ENCODE data around the gene MTM1. TPM values are rescaled to one million over a fixed set of nuclear protein-coding genes. Genes with fewer than 3 reads are reported as not detected.

The MTM1 gene
- total RNA-seq, 1 experiment from 2014 or later = 6.4 TPM

- Histone ChIP-seq H3K9ac (ENCODE audit: extremely low read depth, insufficient read length, low read length) (no peak overlapping the region), H3K79me2 (ENCODE audit: insufficient read depth, low read length) (no peaks in the 10 kb centered on the region), H4K5ac (ENCODE audit: insufficient read length, low read depth, low read length) (no peak overlapping the region), H3K4me2 (ENCODE audit: insufficient read depth, insufficient read length, low read length) (no peak overlapping the region), H4K8ac (replicated peaks; ENCODE audit: insufficient read length, low read depth, low read length) (no peak overlapping the region), H3K9me3 (ENCODE audit: control insufficient read depth, low read depth, low read length) (no peaks in the 10 kb centered on the region), H4K91ac (ENCODE audit: insufficient read length, low read depth, low read length) (no peak overlapping the region), H3K27me3 (ENCODE audit: insufficient read depth, low read length) (no peaks in the 10 kb centered on the region), H2AFZ (ENCODE audit: low read length) (no peak overlapping the region), H3K4ac (ENCODE audit: low read depth, low read length) (no peak overlapping the region), H2BK15ac (ENCODE audit: low read depth, low read length) (no peak overlapping the region), H2BK12ac (ENCODE audit: insufficient read length, low read depth, low read length) (no peak overlapping the region), H3K18ac (ENCODE audit: insufficient read length, low read depth, low read length) (no peak overlapping the region), H2BK5ac (ENCODE audit: insufficient read length, low read length) (no peak overlapping the region), H3K23ac (ENCODE audit: insufficient read length, low read depth, low read length) (no peak overlapping the region), H3K14ac (ENCODE audit: insufficient read depth, low read length) (no peak overlapping the region), H2AK5ac (ENCODE audit: insufficient read length, low read length) (no peak overlapping the region), H2BK120ac (ENCODE audit: low read depth, low read length, poor library complexity, severe bottlenecking) (no peak overlapping the region), H3K4me1 (ENCODE audit: insufficient read depth, low read length) (no peaks in the 10 kb centered on the region), H3K23me2 (ENCODE audit: insufficient read length, low read depth, low read length, poor library complexity, severe bottlenecking) (no peaks in the 10 kb centered on the region), H4K20me1 (ENCODE audit: control insufficient read depth, insufficient read depth, insufficient read length) (no peaks in the 10 kb centered on the region), H2BK20ac (ENCODE audit: low read depth, low read length, poor library complexity, severe bottlenecking) (no peak overlapping the region), H3K79me1 (ENCODE audit: insufficient read depth, low read depth, low read length, poor library complexity, severe bottlenecking) (no peaks in the 10 kb centered on the region), H3K56ac (ENCODE audit: insufficient read length, low read depth, low read length) (no peak overlapping the region), H3T11ph (ENCODE audit: low read length) (no peak overlapping the region), H3K27ac (ENCODE audit: insufficient read length, low read depth, low read length) (no peak overlapping the region)
- H3K27me3 Mint-ChIP-seq (ENCODE audit: low read depth) = no peaks in the 10 kb centered on the region
- no peak for TF ChIP-seq CTCF (conservative IDR thresholded peaks at IDR 0.05)
- peaks cover 0 to 5% (median 5%) of the 10 kb centered on the region in 3 experiments; a peak in 6 of 7 replicates for H3K36me3 Mint-ChIP-seq (ENCODE audit: insufficient read depth in 1 of 3, low read depth in 3 of 3)
- H3K4me3 Mint-ChIP-seq = no peak overlapping the region
- no peak for DNase-seq
- H3K4me1 Mint-ChIP-seq = peaks cover 4 to 7% of the 10 kb centered on the region in 2 experiments
- peaks cover 48 to 59% of the 10 kb centered on the region in 2 experiments for H3K9me3 Mint-ChIP-seq
- no CpG with 5 or more reads among the region's 1 CpG for WGBS (ENCODE audit: extremely low coverage, insufficient read length, low lambda C conversion rate)
- no peak overlapping the region for H3K27ac Mint-ChIP-seq
Observed at GRCh38 chrX:150594584-150594983, 26.2 kb downstream of the MTM1 start.

Measured in H9 (cell line).